GM12878 (cell line): ENCODE measurements around the gene ELL2. TPM values are rescaled to one million over a fixed set of nuclear protein-coding genes. Genes with fewer than 3 reads are reported as not detected.

Experiments
- ATAC-seq: fragments of 200-7000 bp; cut with Tn5 transposase; 3 replicates; pipeline ENCODE4 v1.9.1; 2020; ENCODE audit warnings: mild to moderate bottlenecking, moderate library complexity
- BruUV-seq: library from RNA; stranded (reverse); fragments of 400-500 nt; replicated peaks from 2 replicates; lab custom pipeline; 2021; lab: Mats Ljungman, UMichigan
- CTCF ChIA-PET: fragments of 300-600 bp; sonication (Branson Sonifier 250); formaldehyde crosslinking; extraction: SDS; loops from one replicate; lab custom pipeline; 2021; ENCODE audit warnings: inconsistent platforms; lab: Yijun Ruan, JAX
- POLR2A ChIA-PET: fragments of 350-600 bp; formaldehyde crosslinking; extraction: SDS; loops from one replicate; lab custom pipeline; 2021; ENCODE audit warnings: inconsistent platforms; lab: Charles Lee
- RAD21 ChIA-PET: fragments of 300-600 bp; sonication (Branson Sonifier 250); formaldehyde crosslinking; loops from one replicate; lab custom pipeline; 2023; ENCODE audit warnings: antibody characterized with exemption; ENCODE audit not compliant: unreplicated experiment; lab: Charles Lee
- SMC1A ChIA-PET: fragments of 300-600 bp; sonication (Branson Sonifier 250); formaldehyde crosslinking; loops from one replicate; lab custom pipeline; 2023; ENCODE audit not compliant: unreplicated experiment, uncharacterized antibody; lab: Charles Lee
- DNase-seq: peaks from one replicate; pipeline ENCODE4 v3.0.0-alpha.2; 2011; ENCODE audit warnings: low read depth, low spot score
- FAIRE-seq: peaks from 3 replicates; lab custom pipeline; 2011; peaks lifted over from hg19 to GRCh38; lab: Jason Lieb, UNC
- H2AFZ ChIP-seq: 2 replicates; pipeline ENCODE4 v1.6.0; 2011; ENCODE audit warnings: low read depth, low read length, control low read depth; ENCODE audit not compliant: control insufficient read depth
- H3K27ac ChIP-seq: 2 replicates; pipeline ENCODE4 v1.5.1; 2011; ENCODE audit warnings: control low read depth; ENCODE audit not compliant: control insufficient read depth, insufficient read depth
- H3K27me3 ChIP-seq, 2 experiments: replicated peaks in 1 of 2; 2 replicates each; pipeline versions ENCODE4 v1.6.0 to v1.6.1; 2011; ENCODE audit warnings: low read length in 1 of 2; ENCODE audit not compliant: control insufficient read depth in 2 of 2, insufficient read depth in 2 of 2
- H3K36me3 ChIP-seq, 2 experiments: 2 replicates each; pipeline ENCODE4 v1.5.1; 2011; ENCODE audit warnings: low read length in 1 of 2; ENCODE audit not compliant: control insufficient read depth in 2 of 2, insufficient read depth in 2 of 2
- H3K4me1 ChIP-seq: 2 replicates; pipeline ENCODE4 v1.6.1; 2011; ENCODE audit warnings: mild to moderate bottlenecking, low read length, moderate library complexity, mixed read lengths; ENCODE audit not compliant: control insufficient read depth, insufficient read depth
- H3K4me2 ChIP-seq: 2 replicates; pipeline ENCODE4 v1.6.0; 2011; ENCODE audit warnings: control low read depth; ENCODE audit not compliant: control insufficient read depth, insufficient read depth
- H3K4me3 ChIP-seq: fragments of 200-600 bp; sonication (generic); 2 replicates; pipeline ENCODE4 v1.5.1; 2016
- H3K79me2 ChIP-seq: 2 replicates; pipeline ENCODE4 v1.6.0; 2011; ENCODE audit warnings: low read length; ENCODE audit not compliant: control insufficient read depth, insufficient read depth
- H3K9ac ChIP-seq: 2 replicates; pipeline ENCODE4 v1.8.0; 2011; ENCODE audit warnings: low read length, control low read depth, mixed read lengths; ENCODE audit not compliant: control insufficient read depth, insufficient read depth
- H3K9me3 ChIP-seq: replicated peaks from 3 replicates; pipeline ENCODE4 v1.5.1; 2011; ENCODE audit warnings: mild to moderate bottlenecking, low read length; ENCODE audit not compliant: control insufficient read depth, insufficient read depth
- H4K20me1 ChIP-seq: 2 replicates; pipeline ENCODE4 v1.6.0; 2011; ENCODE audit not compliant: control insufficient read depth, insufficient read depth
- BHLHE40 ChIP-seq, 2 experiments: fragments of 450-650 bp in 1 of 2; IDR thresholded peaks; 2 replicates each; pipeline ENCODE4 v1.6.1; 2011 to 2017; ENCODE audit warnings: low read depth in 2 of 2, borderline replicate concordance in 1 of 2, improper control_type of control experiment in 1 of 2, low read length in 1 of 2, mild to moderate bottlenecking in 1 of 2
- BRCA1 ChIP-seq: IDR thresholded peaks from 2 replicates; pipeline ENCODE4 v1.6.1; 2011; ENCODE audit warnings: low read depth, low read length, improper control_type of control experiment
- FOXM1 ChIP-seq: IDR thresholded peaks from 2 replicates; pipeline ENCODE4 v1.6.1; 2012; ENCODE audit warnings: low read depth, mild to moderate bottlenecking, inconsistent platforms, low read length, moderate library complexity
- KAT2A ChIP-seq: conservative IDR thresholded peaks from 2 replicates; pipeline ENCODE4 v1.6.1; 2011; ENCODE audit warnings: low read depth, low read length; ENCODE audit not compliant: control insufficient read depth
- MLLT1 ChIP-seq: fragments of 450-650 bp; IDR thresholded peaks from 2 replicates; pipeline ENCODE4 v1.6.1; 2016; ENCODE audit warnings: mild to moderate bottlenecking
- POLR2AphosphoS5 ChIP-seq: IDR thresholded peaks from 2 replicates; pipeline ENCODE4 v1.6.1; 2011; ENCODE audit warnings: mild to moderate bottlenecking, low read length, inconsistent platforms
- RAD21 ChIP-seq: IDR thresholded peaks from 2 replicates; pipeline ENCODE4 v1.6.1; 2011; ENCODE audit warnings: mild to moderate bottlenecking, low read depth, low read length, moderate library complexity; ENCODE audit not compliant: insufficient read depth
- RELA ChIP-seq: fragments of 450-650 bp; IDR thresholded peaks from 2 replicates; pipeline ENCODE4 v1.8.0; 2014; ENCODE audit warnings: borderline replicate concordance; ENCODE audit not compliant: partially characterized antibody
- ZBED1 ChIP-seq: IDR thresholded peaks from 2 replicates; pipeline ENCODE4 v1.6.1; 2016; ENCODE audit warnings: borderline replicate concordance
- WGBS: methylation state at CpG from one replicate; pipeline ENCODE4 v1.1.6; 2016; ENCODE audit warnings: low lambda C conversion rate; ENCODE audit not compliant: insufficient replicate concordance, insufficient coverage; ENCODE audit errors: missing lambda C conversion rate; 5-methylcytosine and 5-hydroxymethylcytosine counted together
- in situ Hi-C: fragments of 300-500 bp; cut with MboI; formaldehyde crosslinking; loops from 9 replicates; pipeline ENCODE4 v1.14.3; 2018; ENCODE audit warnings: mixed read lengths
- intact Hi-C: fragments of 100-400 bp; cut with micrococcal nuclease; formaldehyde crosslinking; loops from one replicate; pipeline ENCODE4 v1.14.2; 2022; ENCODE audit not compliant: unreplicated experiment
- polyA plus RNA-seq, 11 experiments: library from polyadenylated mRNA; depleted of rRNA in 4 of 11; unstranded in 6 of 11; stranded (reverse) in 5 of 11; fragments of >200 nt; fragmentation: Nextera tagmentation in 4 of 11; fragmentation: Illumina TruSeq in 1 of 11; extraction: Ambion mirVana in 4 of 11; extraction: Trizol in 1 of 11; gene quantifications; 1 replicate in 1 of 11; 2 replicates in 10 of 11; pipeline versions ENCODE4 v1.2.1 to v1.2.3, GENCODE V29; 2011 to 2016; ENCODE audit warnings: inconsistent platforms in 2 of 11, missing spikeins in 2 of 11, low read depth in 1 of 11
- total RNA-seq, 4 experiments: library from RNA; depleted of rRNA in 3 of 4; stranded (reverse); fragments of >200 nt in 3 of 4; fragmentation: Illumina TruSeq in 1 of 4; extraction: Trizol in 1 of 4; gene quantifications; 2 replicates each; pipeline versions ENCODE4 v1.2.1 to v1.2.3, GENCODE V29; 2013 to 2021

The ELL2 gene
- total and polyA plus RNA-seq, 10 of the 15 experiments (the other 5 are each of a cell fraction or from before 2014, with no cell fraction given): 24.2 to 91.4 (median 57.4) TPM

- no peak overlapping the region for H3K4me2 ChIP-seq
- RAD21 ChIA-PET: interaction anchor here (0.8 to 1.4 kb wide), 5 partner anchors 19 to 59 kb away, joined by 3 to 6 read pairs (median 3); no protein-coding TSS in a partner anchor
- CTCF ChIA-PET: interaction anchor here (0.6 to 1.4 kb wide), 5 partner anchors 18 to 61 kb away, joined by 3 to 5 read pairs (median 3); partner anchors contain the start of gene ELL2
- no TSS peak for BruUV-seq
- in situ Hi-C loops: no loop called here
- DNase-seq (no peak), ATAC-seq (no peak), FAIRE-seq (no peak)
- H2AFZ ChIP-seq: no peak overlapping the region
- no peak overlapping the region for H3K9ac ChIP-seq
- H3K36me3 ChIP-seq: peaks cover 5 to 12% of the 10 kb centered on the region in 2 experiments; a peak in 3 of 4 replicates
- H3K4me1 ChIP-seq: no peaks in the 10 kb centered on the region
- TF ChIP-seq BHLHE40 (IDR thresholded peaks at IDR 0.05; ENCODE audit: borderline replicate concordance in 1 of 2, low read depth in 2 of 2, low read length in 1 of 2) (no peak), BRCA1 (no peak), POLR2AphosphoS5 (no peak), FOXM1 (no peak), RELA (no peak), RAD21 (no peak), KAT2A (no peak), ZBED1 (no peak), MLLT1 (no peak)
- 99% methylated on average over 4 of the region's 4 CpGs for WGBS
- SMC1A ChIA-PET: interaction anchor here (1.0 to 2.6 kb wide), 8 partner anchors 16 to 700 kb away, joined by 3 to 9 read pairs (median 3); no protein-coding TSS in a partner anchor
- no peak overlapping the region for H3K27ac ChIP-seq
- H3K79me2 ChIP-seq: no peaks in the 10 kb centered on the region; the same call in 1 of the 2 replicates
- no peak overlapping the region for H3K4me3 ChIP-seq
- H3K9me3 ChIP-seq: no peaks in the 10 kb centered on the region
- intact Hi-C loops: no loop called here
- no peaks in the 10 kb centered on the region for H3K27me3 ChIP-seq
- POLR2A ChIA-PET: no interaction called here
- H4K20me1 ChIP-seq: no peaks in the 10 kb centered on the region
Measured at GRCh38 chr5:95900383-95900958, 61.2 kb downstream of the ELL2 start.
